SK-N-SH treated with all-trans-retinoic acid at 6 μM for 48 hours (cell line): ENCODE measurements around the gene DYNC2H1.

ENCODE experiments used
- ARNTL ChIP-seq: fragments of 450-650 bp; formaldehyde crosslinking; IDR thresholded peaks from 2 replicates; pipeline ENCODE4 v1.5.0; 2020; ENCODE audit warnings: low read depth, mild to moderate bottlenecking, moderate library complexity, borderline replicate concordance
- CREB5 ChIP-seq: fragments of 250-450 bp; sonication (Bioruptor Pico); IDR thresholded peaks from 2 replicates; pipeline ENCODE4 v1.5.1; 2020; ENCODE audit warnings: low read depth, mild to moderate bottlenecking, moderate library complexity
- CSRNP3 ChIP-seq: fragments of 250-450 bp; sonication (Bioruptor Pico); IDR thresholded peaks from 2 replicates; pipeline ENCODE4 v1.5.1; 2021; ENCODE audit warnings: mild to moderate bottlenecking, moderate library complexity
- SNAI2 ChIP-seq: fragments of 250-450 bp; sonication (Bioruptor Pico); IDR thresholded peaks from 2 replicates; pipeline ENCODE4 v1.5.0; 2020; ENCODE audit warnings: mild to moderate bottlenecking, moderate library complexity
- ZFP3 ChIP-seq: fragments of 250-450 bp; sonication (Bioruptor Pico); IDR thresholded peaks from 2 replicates; pipeline ENCODE4 v1.5.0; 2020; ENCODE audit warnings: mild to moderate bottlenecking, moderate library complexity

GRCh38 chr11:103109818-103110388 is 677 bp downstream of the DYNC2H1 start:
- no peak for TF ChIP-seq SNAI2 (CRISPR knock-in tag)
- no peak for TF ChIP-seq CREB5 (CRISPR knock-in tag)
- no peak for TF ChIP-seq CSRNP3 (CRISPR knock-in tag)
- TF ChIP-seq ZFP3, result no peak
- TF ChIP-seq ARNTL (CRISPR knock-in tag), result no peak
